HCT116 (cell line): ENCODE results near the gene NXPH2. TPM values are rescaled to one million over a fixed set of nuclear protein-coding genes. Genes with fewer than 3 reads are reported as not detected.

ENCODE experiments used
- ATAC-seq: fragments of 200-7000 bp; cut with Tn5 transposase; 2 replicates; pipeline ENCODE4 v1.9.1; 2020; ENCODE audit warnings: mild to moderate bottlenecking, moderate library complexity
- BruUV-seq: library from RNA; stranded (reverse); fragments of 400-500 nt; replicated peaks from 2 replicates; lab custom pipeline; 2021; lab: Mats Ljungman, UMichigan
- CTCF ChIA-PET: fragments of 300-600 bp; sonication (Branson Sonifier 250); formaldehyde crosslinking; loops from one replicate; lab custom pipeline; 2021; ENCODE audit warnings: antibody characterized with exemption; lab: Charles Lee
- POLR2A ChIA-PET: fragments of 300-600, 350-600 bp; sonication (Branson Sonifier 250); formaldehyde crosslinking; loops from one replicate; lab custom pipeline; 2021; ENCODE audit warnings: antibody characterized with exemption; lab: Charles Lee
- RAD21 ChIA-PET, 2 experiments: fragments of 300-600 bp; sonication (Branson Sonifier 250); formaldehyde crosslinking; loops; one replicate each; lab custom pipeline; 2023; ENCODE audit warnings: low total read pairs in 2 of 2; ENCODE audit not compliant: uncharacterized antibody in 2 of 2, unreplicated experiment in 2 of 2, low non-redundant PET in 1 of 2; lab: Charles Lee
- DNase-seq: peaks from one replicate; pipeline ENCODE4 v3.0.0-alpha.2; 2010; ENCODE audit warnings: low read depth, low spot score
- H2AFZ ChIP-seq: fragments of 200-600 bp; shearing (Covaris generic), sonication (generic); 2 replicates; pipeline ENCODE4 v1.6.1; 2017; ENCODE audit warnings: low read depth, mixed run types, mixed read lengths, antibody characterized with exemption, low read length; ENCODE audit not compliant: poor library complexity, severe bottlenecking
- H3K27ac ChIP-seq: 2 replicates; pipeline ENCODE4 v1.5.1; 2012; ENCODE audit warnings: low read depth, low read length
- H3K27me3 ChIP-seq: fragments of 200-600 bp; sonication (generic); 2 replicates; pipeline ENCODE4 v1.6.1; 2016; ENCODE audit warnings: mixed run types, low read length, mixed read lengths; ENCODE audit not compliant: insufficient read depth
- H3K36me3 ChIP-seq, 2 experiments: fragments of 200-500 bp in 1 of 2; fragments of 200-600 bp in 1 of 2; sonication (Bioruptor generic) in 1 of 2; sonication (generic) in 1 of 2; 2 replicates each; pipeline versions ENCODE4 v1.5.1 to v1.6.1; 2014 to 2016; ENCODE audit warnings: low read length in 2 of 2, inconsistent platforms in 1 of 2, mixed read lengths in 1 of 2, mixed run types in 1 of 2; ENCODE audit not compliant: insufficient read depth in 2 of 2, control insufficient read depth in 1 of 2
- H3K4me1 ChIP-seq, 2 experiments: fragments of 200-600 bp in 1 of 2; sonication (generic) in 1 of 2; 2 replicates each; pipeline versions ENCODE4 v1.5.1 to v1.6.1; 2012 to 2017; ENCODE audit warnings: low read length in 2 of 2, inconsistent platforms in 1 of 2, mild to moderate bottlenecking in 1 of 2, mixed read lengths in 1 of 2, mixed run types in 1 of 2, moderate library complexity in 1 of 2; ENCODE audit not compliant: insufficient read depth in 2 of 2, control insufficient read depth in 1 of 2
- H3K4me2 ChIP-seq: fragments of 200-600 bp; sonication (generic); 2 replicates; pipeline ENCODE4 v1.6.1; 2017; ENCODE audit warnings: mixed run types, low read length, mixed read lengths
- H3K4me3 ChIP-seq, 2 experiments: fragments of 200-600 bp in 1 of 2; sonication (generic) in 1 of 2; replicated peaks in 1 of 2; 2 replicates each; pipeline ENCODE4 v1.5.1; 2011 to 2016; ENCODE audit warnings: low read length in 2 of 2, control low read depth in 1 of 2, low read depth in 1 of 2, mild to moderate bottlenecking in 1 of 2, mixed read lengths in 1 of 2, mixed run types in 1 of 2
- H3K79me2 ChIP-seq: fragments of 200-600 bp; sonication (generic); 2 replicates; pipeline ENCODE4 v1.6.1; 2017; ENCODE audit warnings: mild to moderate bottlenecking, mixed run types, low read length, moderate library complexity, mixed read lengths; ENCODE audit not compliant: insufficient read depth
- H3K9ac ChIP-seq: fragments of 200-600 bp; sonication (generic); 2 replicates; pipeline ENCODE4 v1.6.1; 2016; ENCODE audit warnings: low read length, mixed read lengths
- H3K9me2 ChIP-seq: fragments of 200-600 bp; sonication (generic), shearing (Covaris generic); 2 replicates; pipeline ENCODE4 v1.6.1; 2017; ENCODE audit warnings: mixed run types, mild to moderate bottlenecking, moderate library complexity; ENCODE audit not compliant: insufficient read depth
- H3K9me3 ChIP-seq, 2 experiments: fragments of 200-500 bp in 1 of 2; fragments of 200-600 bp in 1 of 2; sonication (Bioruptor generic) in 1 of 2; sonication (generic) in 1 of 2; 2 replicates each; pipeline ENCODE4 v1.6.1; 2014 to 2017; ENCODE audit warnings: low read length in 2 of 2, mixed read lengths in 2 of 2, inconsistent platforms in 1 of 2, low read depth in 1 of 2, mild to moderate bottlenecking in 1 of 2, mixed run types in 1 of 2, moderate library complexity in 1 of 2; ENCODE audit not compliant: control insufficient read depth in 1 of 2, insufficient read depth in 1 of 2
- H4K20me1 ChIP-seq: fragments of 200-600 bp; sonication (generic), shearing (Covaris generic); 2 replicates; pipeline ENCODE4 v1.6.1; 2017; ENCODE audit warnings: mixed run types, mild to moderate bottlenecking, moderate library complexity; ENCODE audit not compliant: insufficient read depth
- CBX3 ChIP-seq: IDR thresholded peaks from 2 replicates; pipeline ENCODE4 v1.6.1; 2012; ENCODE audit warnings: low read depth
- CEBPB ChIP-seq: IDR thresholded peaks from 2 replicates; pipeline ENCODE4 v1.6.1; 2012; ENCODE audit warnings: low read depth
- EGR1 ChIP-seq: IDR thresholded peaks from 2 replicates; pipeline ENCODE4 v1.6.1; 2012; ENCODE audit warnings: low read depth
- ELF1 ChIP-seq: IDR thresholded peaks from 2 replicates; pipeline ENCODE4 v1.6.1; 2012; ENCODE audit warnings: low read depth, borderline replicate concordance
- EZH2 ChIP-seq: fragments of 200-600 bp; sonication (generic); IDR thresholded peaks from 2 replicates; pipeline ENCODE4 v1.6.1; 2017; ENCODE audit warnings: antibody characterized with exemption, mixed run types
- EZH2phosphoT487 ChIP-seq: fragments of 200-600 bp; IDR thresholded peaks from 2 replicates; pipeline ENCODE4 v1.6.1; 2018; ENCODE audit warnings: antibody characterized with exemption, borderline replicate concordance
- MAX ChIP-seq: IDR thresholded peaks from 2 replicates; pipeline ENCODE4 v1.6.1; 2012
- POLR2AphosphoS5 ChIP-seq: IDR thresholded peaks from 2 replicates; pipeline ENCODE4 v1.6.1; 2011; ENCODE audit warnings: mild to moderate bottlenecking, low read depth, low read length, moderate library complexity
- RAD21 ChIP-seq: IDR thresholded peaks from 2 replicates; pipeline ENCODE4 v1.6.1; 2012; ENCODE audit warnings: low read depth, mild to moderate bottlenecking
- REST ChIP-seq: IDR thresholded peaks from 2 replicates; pipeline ENCODE4 v1.6.1; 2012; ENCODE audit warnings: low read depth
- SIN3A ChIP-seq: IDR thresholded peaks from 2 replicates; pipeline ENCODE4 v1.6.1; 2012; ENCODE audit warnings: low read depth
- YY1 ChIP-seq: IDR thresholded peaks from 2 replicates; pipeline ENCODE4 v1.6.1; 2011; ENCODE audit warnings: low read length, low read depth, moderate library complexity, mild to moderate bottlenecking; ENCODE audit not compliant: insufficient replicate concordance; ENCODE audit errors: extremely low read depth
- intact Hi-C: fragments of 100-400 bp; cut with micrococcal nuclease; formaldehyde crosslinking; loops from 2 replicates; pipeline ENCODE4 v1.10.0; 2022
- total RNA-seq: library from RNA; stranded (reverse); gene quantifications from one replicate; pipeline ENCODE4 v1.2.1, GENCODE V29; 2021; ENCODE audit not compliant: unreplicated experiment
- TF ChIP-seq, protein P1 (sequence below): IDR thresholded peaks from 2 replicates; pipeline ENCODE4 v1.6.1; 2012
- TF ChIP-seq, protein P2 (sequence below), 3 experiments: fragments of 200-600 bp in 1 of 3; sonication (generic) in 1 of 3; IDR thresholded peaks in 2 of 3; conservative IDR thresholded peaks in 1 of 3; 2 replicates each; pipeline ENCODE4 v1.5.1; 2012 to 2017; ENCODE audit warnings: low read depth in 2 of 3, low read length in 2 of 3, antibody characterized with exemption in 1 of 3, borderline replicate concordance in 1 of 3, control low read depth in 1 of 3, mild to moderate bottlenecking in 1 of 3, mixed read lengths in 1 of 3, mixed run types in 1 of 3, moderate library complexity in 1 of 3; ENCODE audit not compliant: insufficient read depth in 1 of 3

NXPH2 gene
- total RNA-seq, 1 experiment from 2014 or later: not detected

DNA sequence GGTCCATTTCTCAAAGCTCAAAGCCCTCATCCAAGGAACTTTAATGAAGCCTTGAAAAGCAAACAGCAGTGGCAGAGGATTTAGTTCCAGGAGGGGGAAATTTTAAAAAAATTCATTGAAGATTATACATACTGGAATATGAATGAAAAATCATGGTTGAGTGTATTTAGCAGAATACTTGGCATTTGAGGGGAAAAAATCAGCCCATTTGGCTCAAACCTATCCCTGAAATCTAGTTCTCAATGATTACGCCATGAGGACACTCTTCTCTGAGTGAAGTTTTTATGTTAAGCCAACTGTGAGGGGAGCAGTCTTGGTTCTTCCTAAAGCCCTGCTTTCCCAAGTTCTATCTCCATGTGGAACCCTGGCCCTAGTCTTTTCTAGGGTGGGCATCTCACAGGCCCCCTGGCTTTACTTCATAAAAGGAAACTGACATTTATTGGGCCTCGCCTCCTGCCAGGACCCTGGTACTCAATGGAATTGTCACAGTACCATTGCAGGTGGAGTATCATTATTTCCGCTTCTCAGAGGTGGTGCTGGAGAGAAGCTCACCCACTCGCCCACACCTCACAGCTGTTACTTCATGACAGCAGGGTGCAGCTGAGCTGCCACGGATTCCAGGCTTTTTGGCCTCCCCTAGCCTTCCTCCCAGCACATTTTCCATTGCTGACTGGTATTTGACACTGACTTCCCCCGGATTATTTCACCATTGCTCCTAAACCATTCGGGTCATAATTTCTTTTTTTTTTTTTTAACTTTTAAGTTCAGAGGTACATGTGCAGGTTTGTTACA, 56.8 kb downstream of the NXPH2 start:
- TF ChIP-seq, protein P1, sequence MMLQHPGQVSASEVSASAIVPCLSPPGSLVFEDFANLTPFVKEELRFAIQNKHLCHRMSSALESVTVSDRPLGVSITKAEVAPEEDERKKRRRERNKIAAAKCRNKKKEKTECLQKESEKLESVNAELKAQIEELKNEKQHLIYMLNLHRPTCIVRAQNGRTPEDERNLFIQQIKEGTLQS: no peak
- TF ChIP-seq CEBPB (no peak), CBX3 (no peak), RAD21 (no peak), POLR2AphosphoS5 (no peak), SIN3A (no peak), REST (no peak), EZH2 (no peak), MAX (no peak), EZH2phosphoT487 (no peak), EGR1 (no peak), YY1 (no peak), ELF1 (no peak)
- TF ChIP-seq, protein P2, sequence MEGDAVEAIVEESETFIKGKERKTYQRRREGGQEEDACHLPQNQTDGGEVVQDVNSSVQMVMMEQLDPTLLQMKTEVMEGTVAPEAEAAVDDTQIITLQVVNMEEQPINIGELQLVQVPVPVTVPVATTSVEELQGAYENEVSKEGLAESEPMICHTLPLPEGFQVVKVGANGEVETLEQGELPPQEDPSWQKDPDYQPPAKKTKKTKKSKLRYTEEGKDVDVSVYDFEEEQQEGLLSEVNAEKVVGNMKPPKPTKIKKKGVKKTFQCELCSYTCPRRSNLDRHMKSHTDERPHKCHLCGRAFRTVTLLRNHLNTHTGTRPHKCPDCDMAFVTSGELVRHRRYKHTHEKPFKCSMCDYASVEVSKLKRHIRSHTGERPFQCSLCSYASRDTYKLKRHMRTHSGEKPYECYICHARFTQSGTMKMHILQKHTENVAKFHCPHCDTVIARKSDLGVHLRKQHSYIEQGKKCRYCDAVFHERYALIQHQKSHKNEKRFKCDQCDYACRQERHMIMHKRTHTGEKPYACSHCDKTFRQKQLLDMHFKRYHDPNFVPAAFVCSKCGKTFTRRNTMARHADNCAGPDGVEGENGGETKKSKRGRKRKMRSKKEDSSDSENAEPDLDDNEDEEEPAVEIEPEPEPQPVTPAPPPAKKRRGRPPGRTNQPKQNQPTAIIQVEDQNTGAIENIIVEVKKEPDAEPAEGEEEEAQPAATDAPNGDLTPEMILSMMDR (IDR thresholded peaks at IDR 0.05 in 2 of 3, conservative IDR thresholded peaks at IDR 0.05 in 1 of 3; ENCODE audit: borderline replicate concordance in 1 of 3, insufficient read depth in 1 of 3, low read depth in 2 of 3, low read length in 2 of 3): no peak
- H3K4me1 ChIP-seq: no peaks in the 10 kb centered on the region
- H3K9me2 ChIP-seq: no peaks in the 10 kb centered on the region
- H3K27ac ChIP-seq: no peak overlapping the region
- no peaks in the 10 kb centered on the region for H3K36me3 ChIP-seq
- H3K4me3 ChIP-seq: no peak overlapping the region
- no peaks in the 10 kb centered on the region for H3K27me3 ChIP-seq
- no peaks in the 10 kb centered on the region for H3K9me3 ChIP-seq
- H3K79me2 ChIP-seq: no peaks in the 10 kb centered on the region
- no TSS peak for BruUV-seq
- no peak for DNase-seq
- H2AFZ ChIP-seq: no peak overlapping the region
- ChIA-PET CTCF (no interaction called here), RAD21 (no interaction called here), POLR2A (interaction anchor here (0.9 kb wide), 1 partner anchor 91 kb away, joined by 3 read pairs; no protein-coding TSS in a partner anchor)
- H4K20me1 ChIP-seq: no peaks in the 10 kb centered on the region
- no peak for ATAC-seq
- no peak overlapping the region for H3K9ac ChIP-seq
- intact Hi-C loops: no loop called here
- no peak overlapping the region for H3K4me2 ChIP-seq
